ENCODE results near the gene KCNIP4. TPM values are rescaled to one million over a fixed set of nuclear protein-coding genes. Genes with fewer than 3 reads are reported as not detected.

Gene KCNIP4
- total and polyA plus RNA-seq, 2 of the 8 experiments (the other 6 are each of a cell fraction or from before 2014, with no cell fraction given) = 0.06 TPM; not detected in 1

- H3K79me1 ChIP-seq (ENCODE audit: low read depth, low read length) = no peaks in the 10 kb centered on the region
- H3K9me3 ChIP-seq (ENCODE audit: insufficient read depth in 2 of 2, low read depth in 1 of 2, low read length in 1 of 2) = no peaks in the 10 kb centered on the region
- no peak overlapping the region for H3K4me3 ChIP-seq (ENCODE audit: extremely low read depth in 1 of 4, insufficient read depth in 2 of 4, low read depth in 3 of 4, low read length in 4 of 4)
- H3K36me3 ChIP-seq (ENCODE audit: control insufficient read depth in 2 of 4, insufficient read depth in 4 of 4, low read length in 3 of 4) = no peaks in the 10 kb centered on the region
- no peak overlapping the region for H2AFZ ChIP-seq (ENCODE audit: low read length)
- no peak overlapping the region for H2BK5ac ChIP-seq (ENCODE audit: low read depth, low read length)
- FAIRE-seq (no peak), DNase-seq (ENCODE audit: low read depth in 1 of 2, low spot score in 2 of 2) (no peak)
- ChIA-PET CTCF (ENCODE audit: partially characterized antibody) (interaction anchor here (0.6 to 3.1 kb wide), 5 partner anchors 9 to 1959 kb away, joined by 3 to 24 read pairs (median 3); no protein-coding TSS in a partner anchor), POLR2A (ENCODE audit: partially characterized antibody) (no interaction called here)
- no peak overlapping the region for H4K8ac ChIP-seq (ENCODE audit: extremely low read depth, insufficient read depth, low read length)
- H2BK15ac ChIP-seq (ENCODE audit: low read length) = no peak overlapping the region
- H3K4me1 ChIP-seq (replicated peaks in 1 of 4; ENCODE audit: control insufficient read depth in 3 of 4, insufficient read depth in 4 of 4, low read length in 3 of 4) = no peaks in the 10 kb centered on the region
- no peak overlapping the region for H2AK5ac ChIP-seq (ENCODE audit: low read depth, low read length)
- H3K23me2 ChIP-seq (ENCODE audit: low read depth, low read length) = no peaks in the 10 kb centered on the region
- H3K56ac ChIP-seq (replicated peaks; ENCODE audit: insufficient read length, low read depth, low read length) = no peak overlapping the region
- WGBS, 2 experiments (ENCODE audit: extremely low coverage in 1 of 2, insufficient coverage in 1 of 2, insufficient read length in 1 of 2, insufficient replicate concordance in 2 of 2, low coverage in 1 of 2, low lambda C conversion rate in 2 of 2, missing lambda C conversion rate in 1 of 2) = 75% methylated on average over 6 of the region's 6 CpGs; no CpG with 5 or more reads in 1 of the 2 experiments
- H3K27me3 ChIP-seq (replicated peaks in 1 of 4; ENCODE audit: control insufficient read depth in 3 of 4, extremely low read depth in 1 of 4, insufficient read depth in 3 of 4, low read length in 3 of 4) = no peaks in the 10 kb centered on the region
- no peak overlapping the region for H3K9ac ChIP-seq (replicated peaks in 1 of 4; ENCODE audit: extremely low read depth in 1 of 4, low read depth in 3 of 4, low read length in 3 of 4)
- no peak overlapping the region for H2BK120ac ChIP-seq (replicated peaks; ENCODE audit: low read depth, low read length)
- no peak overlapping the region for H4K91ac ChIP-seq (replicated peaks; ENCODE audit: insufficient read length, low read length)
- no peak overlapping the region for H3K18ac ChIP-seq (ENCODE audit: extremely low read depth, low read length)
- no peak overlapping the region for H3K27ac ChIP-seq (ENCODE audit: low read depth, low read length)
- no peak overlapping the region for H2BK20ac ChIP-seq (ENCODE audit: low read length)
- no peaks in the 10 kb centered on the region for H3K79me2 ChIP-seq (ENCODE audit: control insufficient read depth in 1 of 2, insufficient read depth in 2 of 2, low read length in 2 of 2)
- no peak overlapping the region for H3K4me2 ChIP-seq (ENCODE audit: insufficient read depth in 1 of 2, low read depth in 2 of 2, low read length in 2 of 2)
- no peak overlapping the region for H2BK12ac ChIP-seq (ENCODE audit: low read depth, low read length)
- H3K4ac ChIP-seq (replicated peaks; ENCODE audit: insufficient read length, low read depth, low read length) = no peak overlapping the region
- no peak overlapping the region for H3K23ac ChIP-seq (ENCODE audit: insufficient read length)
- H4K5ac ChIP-seq (ENCODE audit: insufficient read length, low read depth, low read length) = no peak overlapping the region
- no peak overlapping the region for H3K14ac ChIP-seq (ENCODE audit: insufficient read length)
- no peaks in the 10 kb centered on the region for H4K20me1 ChIP-seq (replicated peaks in 1 of 2; ENCODE audit: control insufficient read depth in 1 of 2, insufficient read depth in 2 of 2, low read length in 2 of 2)
These were observed 491.3 kb downstream of the KCNIP4 start for GRCh38 chr4:21457086-21457840.

Data from H1 (cell line).